CD14-positive monocyte (primary cell): ENCODE data around the gene PTMS. TPM values are rescaled to one million over a fixed set of nuclear protein-coding genes. Genes with fewer than 3 reads are reported as not detected.
A peak's percentile ranks its signal among the peaks of the same experiment; 100 is the strongest.

Experiments used
- DNase-seq, 3 donors: peaks; one replicate each; pipeline ENCODE4 v3.0.0-alpha.2; 2011 to 2022
- H2AFZ ChIP-seq: 2 replicates; pipeline ENCODE4 v1.6.0; 2012; ENCODE audit warnings: mild to moderate bottlenecking, low read depth, low read length, inconsistent platforms; ENCODE audit not compliant: insufficient read depth, poor library complexity, severe bottlenecking
- H3K27ac ChIP-seq, 2 donors: 1 replicate in 1 of 2; 2 replicates in 1 of 2; pipeline ENCODE4 v1.5.1; 2012 to 2013; ENCODE audit warnings: low read length in 2 of 2, control low read depth in 1 of 2, inconsistent platforms in 1 of 2, low read depth in 1 of 2, mild to moderate bottlenecking in 1 of 2
- H3K27me3 ChIP-seq, 2 donors: one replicate each; pipeline versions ENCODE4 v1.6.0 to v1.6.1; 2011 to 2013; ENCODE audit warnings: low read length in 2 of 2; ENCODE audit not compliant: control insufficient read depth in 2 of 2, insufficient read depth in 2 of 2
- H3K36me3 ChIP-seq, 2 donors: replicated peaks in 1 of 2; 1 replicate in 1 of 2; 2 replicates in 1 of 2; pipeline versions ENCODE4 v1.5.1 to v1.6.1; 2012 to 2013; ENCODE audit warnings: low read length in 2 of 2, control low read depth in 1 of 2, inconsistent platforms in 1 of 2, mild to moderate bottlenecking in 1 of 2; ENCODE audit not compliant: insufficient read depth in 2 of 2, control insufficient read depth in 1 of 2
- H3K4me1 ChIP-seq, 2 donors: 1 replicate in 1 of 2; 2 replicates in 1 of 2; pipeline versions ENCODE4 v1.5.1 to v1.6.1; 2012 to 2013; ENCODE audit warnings: low read length in 2 of 2, control low read depth in 1 of 2, inconsistent platforms in 1 of 2, mild to moderate bottlenecking in 1 of 2, moderate library complexity in 1 of 2; ENCODE audit not compliant: insufficient read depth in 2 of 2, control insufficient read depth in 1 of 2
- H3K4me2 ChIP-seq: replicated peaks from 2 replicates; pipeline ENCODE3; 2012; ENCODE audit warnings: low read length, moderate library complexity, mild to moderate bottlenecking; ENCODE audit not compliant: poor library complexity, severe bottlenecking; ENCODE audit errors: extremely low read depth
- H3K4me3 ChIP-seq, 3 experiments: fragments of 200-600 bp in 1 of 3; sonication (generic) in 1 of 3; replicated peaks in 1 of 3; 1 replicate in 2 of 3; 2 replicates in 1 of 3; pipeline ENCODE4 v1.5.1; 2011 to 2013; ENCODE audit warnings: low read length in 3 of 3, mild to moderate bottlenecking in 3 of 3, control low read depth in 2 of 3, low read depth in 2 of 3, inconsistent platforms in 1 of 3, moderate library complexity in 1 of 3
- H3K79me2 ChIP-seq: 2 replicates; pipeline ENCODE4 v1.6.0; 2012; ENCODE audit warnings: mild to moderate bottlenecking, control low read depth, inconsistent platforms, low read length, moderate library complexity; ENCODE audit not compliant: insufficient read depth
- H3K9ac ChIP-seq: 2 replicates; pipeline ENCODE4 v1.6.0; 2017; ENCODE audit warnings: low read length, mild to moderate bottlenecking; ENCODE audit not compliant: insufficient read depth, poor library complexity, severe bottlenecking
- H3K9me3 ChIP-seq, 2 donors: replicated peaks in 1 of 2; 1 replicate in 1 of 2; 2 replicates in 1 of 2; pipeline versions ENCODE4 v1.5.1 to v1.6.1; 2012 to 2013; ENCODE audit warnings: low read length in 2 of 2, control low read depth in 1 of 2; ENCODE audit not compliant: control insufficient read depth in 1 of 2, insufficient read depth in 1 of 2
- H4K20me1 ChIP-seq: 2 replicates; pipeline ENCODE4 v1.6.0; 2012; ENCODE audit warnings: mild to moderate bottlenecking, low read length, control low read depth, moderate library complexity; ENCODE audit not compliant: insufficient read depth
- H3K27ac Mint-ChIP-seq, 7 donors: one replicate each; pipeline ENCODE4 v1.8.0; 2020; ENCODE audit warnings: mild to moderate bottlenecking in 7 of 7, mixed read lengths in 7 of 7, moderate library complexity in 6 of 7, inconsistent platforms in 2 of 7
- H3K27me3 Mint-ChIP-seq, 3 donors: one replicate each; pipeline ENCODE4 v1.8.0; 2021 to 2022; ENCODE audit warnings: low read depth in 3 of 3, mild to moderate bottlenecking in 3 of 3, mixed read lengths in 3 of 3, moderate library complexity in 3 of 3, inconsistent platforms in 1 of 3
- H3K36me3 Mint-ChIP-seq, 2 donors: one replicate each; pipeline ENCODE4 v1.8.0; 2020; ENCODE audit warnings: mixed read lengths in 2 of 2, inconsistent platforms in 1 of 2, mild to moderate bottlenecking in 1 of 2
- H3K4me1 Mint-ChIP-seq: one replicate; pipeline ENCODE4 v1.8.0; 2020; ENCODE audit warnings: mild to moderate bottlenecking, mixed read lengths
- H3K4me3 Mint-ChIP-seq, 2 donors: one replicate each; pipeline ENCODE4 v1.8.0; 2020; ENCODE audit warnings: mild to moderate bottlenecking in 2 of 2, mixed read lengths in 2 of 2, moderate library complexity in 1 of 2
- H3K9me3 Mint-ChIP-seq, 7 donors: one replicate each; pipeline ENCODE4 v1.8.0; 2020 to 2022; ENCODE audit warnings: mixed read lengths in 7 of 7, mild to moderate bottlenecking in 6 of 7, moderate library complexity in 6 of 7, inconsistent platforms in 2 of 7
- CTCF ChIP-seq: fragments of 200-600 bp; IDR thresholded peaks from one replicate; pipeline ENCODE4 v1.8.0; 2022; ENCODE audit warnings: antibody characterized with exemption, mild to moderate bottlenecking
- WGBS: methylation state at CpG from one replicate; pipeline ENCODE4 v1.1.5; 2013; ENCODE audit warnings: missing lambda C conversion rate; ENCODE audit not compliant: insufficient coverage; 5-methylcytosine and 5-hydroxymethylcytosine counted together
- intact Hi-C, 2 donors: fragments of 100-400 bp; cut with micrococcal nuclease; formaldehyde crosslinking; loops; one replicate each; pipeline versions ENCODE4 v1.15.0 to v1.15.1; 2023
- polyA minus RNA-seq: library from RNA; depleted of rRNA, polyadenylated mRNA; stranded (reverse); fragments of >200 nt; gene quantifications from 2 replicates; pipeline ENCODE4 v1.2.3, GENCODE V29; 2012
- polyA plus RNA-seq, 3 donors: library from polyadenylated mRNA; depleted of rRNA in 1 of 3; unstranded in 2 of 3; stranded (reverse) in 1 of 3; fragments of 300-500 nt in 2 of 3; fragments of >200 nt in 1 of 3; fragmentation: Illumina TruSeq in 2 of 3; gene quantifications; 1 replicate in 2 of 3; 2 replicates in 1 of 3; pipeline ENCODE4 v1.2.3, GENCODE V29; 2012 to 2021
- total RNA-seq, 12 experiments: library from RNA in 1 of 12; stranded (reverse) in 1 of 12; fragments of 120-200 nt in 1 of 12; gene quantifications; one replicate each; pipeline ENCODE4 v1.2.4 and lab custom pipeline; 2013 to 2026; ENCODE audit warnings: mixed read lengths in 6 of 12, inconsistent platforms in 1 of 12

The PTMS gene
- 8.9 TPM for total RNA-seq (2013)
- 1 to 10 TPM; 2.4 to 9.7 (median 2.6) TPM for polyA plus RNA-seq
- 1.1 and 3.0 TPM in 2 replicates for polyA minus RNA-seq
- total RNA-seq (lab: John Stamatoyannopoulos, UW): 1.2 to 20.4 (median 2.1) reads per million in 11 experiments

GRCh38 chr12:6765634-6766581 lies at the start of gene PTMS:
Gene PTMS, plus strand, starts transcription at chr12:6766363. Its CDS starts 343 bp downstream, at chr12:6766706.
- peaks cover 40% of the 10 kb centered on the region for H3K4me1 Mint-ChIP-seq
- H3K9me3 Mint-ChIP-seq: peaks cover 0 to 9% (median 5%) of the 10 kb centered on the region in 7 donors
- intact Hi-C loops: no loop called here

More at GRCh38 chr12:6765634-6766581, at the start of gene PTMS:
- H3K27ac ChIP-seq: no peak within 1 kb of the TSS
- H3K36me3 ChIP-seq: no peaks in the 10 kb centered on the region
- peak within 1 kb of the TSS; percentile 45 for H3K9ac ChIP-seq
- H3K4me3 ChIP-seq: peak within 1 kb of the TSS; percentile 18 to 81 (median 57)
- peaks cover 19 to 56% of the 10 kb centered on the region in 2 donors for H3K27me3 ChIP-seq
- 2% methylated on average over 50 of the region's 63 CpGs for WGBS
- DNase-seq: no peak
- no peak for TF ChIP-seq CTCF
- H3K9me3 ChIP-seq: no peaks in the 10 kb centered on the region
- H3K4me3 Mint-ChIP-seq: peak within 1 kb of the TSS; percentile 84 to 92
- peaks cover 8 to 19% of the 10 kb centered on the region in 2 donors for H3K36me3 Mint-ChIP-seq
- peaks cover 43 to 66% (median 61%) of the 10 kb centered on the region in 3 donors for H3K27me3 Mint-ChIP-seq
- peak within 1 kb of the TSS; percentile 84 for H3K4me2 ChIP-seq
- no peaks in the 10 kb centered on the region for H4K20me1 ChIP-seq
- H3K79me2 ChIP-seq: no peaks in the 10 kb centered on the region
- peaks cover 33 to 39% of the 10 kb centered on the region in 2 donors for H3K4me1 ChIP-seq
- peak within 1 kb of the TSS; percentile 80 for H2AFZ ChIP-seq
- H3K27ac Mint-ChIP-seq: peak within 1 kb of the TSS in 5 of 7 donors; percentile 15 to 79 (median 43)
